ENCODE measurements around the gene BPHL. TPM values are rescaled to one million over a fixed set of nuclear protein-coding genes. Genes with fewer than 3 reads are reported as not detected.
"Not testable (repeated sequence)": the region's sequence is repeated elsewhere in the genome, so short reads cannot be mapped to it uniquely, and the experiment has no call there.

BPHL gene
- total RNA-seq, 1 experiment from 2014 or later = 29.5 TPM

DNA sequence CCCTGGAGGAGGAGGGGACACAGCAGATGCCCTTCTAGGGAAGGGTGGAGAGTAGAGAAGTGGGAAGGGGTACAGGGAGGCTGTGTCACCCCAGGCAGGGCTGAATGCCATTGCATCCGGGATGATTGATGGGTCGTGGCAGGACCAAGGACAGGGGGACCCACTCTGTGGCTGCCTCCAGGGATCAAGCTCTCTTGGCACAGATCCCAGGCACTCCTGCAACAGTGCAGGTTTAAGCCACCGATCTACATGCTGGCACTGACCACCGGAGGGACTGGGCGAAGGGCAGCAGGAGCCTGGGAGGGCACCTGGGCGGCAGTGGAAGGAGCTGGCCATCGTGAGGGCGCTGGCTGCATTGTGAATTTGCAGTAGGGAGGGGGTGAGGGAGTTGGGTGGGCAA lies 61.4 kb downstream of the BPHL start:
- DNase-seq; H3K9me3 Mint-ChIP-seq (ENCODE audit: unreplicated experiment); POLR2A ChIA-PET; H3K4me3 ChIP-seq (ENCODE audit: low read depth, low read length); H3K36me3 ChIP-seq (ENCODE audit: control insufficient read depth, insufficient read depth, low read length); H3K27me3 Mint-ChIP-seq (ENCODE audit: insufficient read depth, unreplicated experiment); H3K27ac Mint-ChIP-seq (ENCODE audit: unreplicated experiment); H3K4me1 Mint-ChIP-seq (ENCODE audit: low read depth, unreplicated experiment); CTCF ChIA-PET; H3K27me3 ChIP-seq (replicated peaks; ENCODE audit: control insufficient read depth, insufficient read depth, low read length); H3K36me3 Mint-ChIP-seq (ENCODE audit: insufficient read depth, unreplicated experiment); BruUV-seq (replicated peaks); H3K4me3 Mint-ChIP-seq (ENCODE audit: unreplicated experiment); H3K9me3 ChIP-seq; intact Hi-C loops (cut with micrococcal nuclease; ENCODE audit: unreplicated experiment): not testable (repeated sequence)
- H3K4me1 ChIP-seq = peaks cover 14% of the 10 kb centered on the region

DNA sequence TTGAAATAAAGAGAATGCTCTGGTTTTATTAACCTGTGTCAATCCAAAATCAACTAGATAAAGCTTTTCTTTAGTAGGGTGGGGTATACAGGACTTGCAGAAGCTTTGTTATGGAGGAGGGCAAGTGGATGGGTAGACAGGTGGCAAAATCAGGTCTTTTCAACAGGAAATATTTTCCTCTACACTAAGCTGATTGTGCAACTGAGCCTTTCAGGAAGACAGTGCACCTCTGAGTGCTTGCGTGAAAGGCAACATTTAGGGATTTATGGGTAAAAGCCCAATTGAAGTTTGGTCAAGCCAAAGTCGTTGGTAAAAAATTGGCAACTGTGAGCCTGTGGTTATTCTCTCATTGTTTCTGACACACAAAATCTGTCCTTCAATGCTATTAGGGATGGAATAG lies 62.6 kb downstream of the BPHL start:
- Histone ChIP-seq H3K36me3 (ENCODE audit: control insufficient read depth, insufficient read depth, low read length) (no peaks in the 10 kb centered on the region), H3K9me3 (no peaks in the 10 kb centered on the region), H3K4me3 (ENCODE audit: low read depth, low read length) (no peak overlapping the region), H3K4me1 (peaks cover 8% of the 10 kb centered on the region), H3K27me3 (replicated peaks; ENCODE audit: control insufficient read depth, insufficient read depth, low read length) (no peaks in the 10 kb centered on the region)
- POLR2A ChIA-PET = no interaction called here
- Mint-ChIP-seq H3K9me3 (ENCODE audit: unreplicated experiment) (no peaks in the 10 kb centered on the region), H3K27ac (ENCODE audit: unreplicated experiment) (no peak overlapping the region), H3K36me3 (ENCODE audit: insufficient read depth, unreplicated experiment) (no peaks in the 10 kb centered on the region), H3K27me3 (ENCODE audit: insufficient read depth, unreplicated experiment) (no peaks in the 10 kb centered on the region), H3K4me3 (ENCODE audit: unreplicated experiment) (no peak overlapping the region), H3K4me1 (ENCODE audit: low read depth, unreplicated experiment) (peaks cover 3% of the 10 kb centered on the region)
- CTCF ChIA-PET = no interaction called here
- intact Hi-C loops (cut with micrococcal nuclease; ENCODE audit: unreplicated experiment) = no loop called here
- BruUV-seq (replicated peaks) = no TSS peak
- TF ChIP-seq, protein P1, sequence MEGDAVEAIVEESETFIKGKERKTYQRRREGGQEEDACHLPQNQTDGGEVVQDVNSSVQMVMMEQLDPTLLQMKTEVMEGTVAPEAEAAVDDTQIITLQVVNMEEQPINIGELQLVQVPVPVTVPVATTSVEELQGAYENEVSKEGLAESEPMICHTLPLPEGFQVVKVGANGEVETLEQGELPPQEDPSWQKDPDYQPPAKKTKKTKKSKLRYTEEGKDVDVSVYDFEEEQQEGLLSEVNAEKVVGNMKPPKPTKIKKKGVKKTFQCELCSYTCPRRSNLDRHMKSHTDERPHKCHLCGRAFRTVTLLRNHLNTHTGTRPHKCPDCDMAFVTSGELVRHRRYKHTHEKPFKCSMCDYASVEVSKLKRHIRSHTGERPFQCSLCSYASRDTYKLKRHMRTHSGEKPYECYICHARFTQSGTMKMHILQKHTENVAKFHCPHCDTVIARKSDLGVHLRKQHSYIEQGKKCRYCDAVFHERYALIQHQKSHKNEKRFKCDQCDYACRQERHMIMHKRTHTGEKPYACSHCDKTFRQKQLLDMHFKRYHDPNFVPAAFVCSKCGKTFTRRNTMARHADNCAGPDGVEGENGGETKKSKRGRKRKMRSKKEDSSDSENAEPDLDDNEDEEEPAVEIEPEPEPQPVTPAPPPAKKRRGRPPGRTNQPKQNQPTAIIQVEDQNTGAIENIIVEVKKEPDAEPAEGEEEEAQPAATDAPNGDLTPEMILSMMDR (IDR thresholded peaks at IDR 0.05; ENCODE audit: insufficient read depth in 1 of 2, low read depth in 1 of 2, low read length in 1 of 2, severe bottlenecking in 1 of 2, unreplicated experiment in 1 of 2) = no peak
- no peak for DNase-seq

DNA sequence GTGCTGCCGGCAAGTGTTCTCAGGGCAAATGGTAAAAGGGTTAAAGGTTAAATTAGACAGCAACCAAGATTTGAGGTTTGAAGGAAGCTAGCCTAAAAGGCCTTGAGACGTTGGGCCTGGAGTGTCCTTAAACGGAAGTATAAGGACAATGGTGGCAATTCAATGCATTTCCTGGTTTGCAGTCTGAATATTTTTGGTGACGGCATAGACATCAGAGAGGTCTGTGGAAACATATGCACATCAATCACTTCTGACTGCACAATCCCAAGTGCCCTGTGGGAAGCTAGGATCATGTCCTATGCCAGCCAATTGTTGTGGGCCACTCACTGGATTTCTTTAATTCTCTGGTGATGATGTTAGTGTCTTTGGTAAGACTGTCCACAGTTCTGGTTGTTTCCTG lies 64.6 kb downstream of the BPHL start:
- CTCF ChIA-PET = interaction anchor here (0.9 kb wide), 1 partner anchor 379 kb away, joined by 7 read pairs; no protein-coding TSS in a partner anchor
- no TSS peak for BruUV-seq (replicated peaks)
- H3K27ac Mint-ChIP-seq (ENCODE audit: unreplicated experiment) = no peak overlapping the region
- Histone ChIP-seq H3K4me3 (ENCODE audit: low read depth, low read length) (no peak overlapping the region), H3K9me3 (no peaks in the 10 kb centered on the region), H3K36me3 (ENCODE audit: control insufficient read depth, insufficient read depth, low read length) (no peaks in the 10 kb centered on the region), H3K4me1 (no peaks in the 10 kb centered on the region), H3K27me3 (replicated peaks; ENCODE audit: control insufficient read depth, insufficient read depth, low read length) (no peaks in the 10 kb centered on the region)
- H3K9me3 Mint-ChIP-seq (ENCODE audit: unreplicated experiment) = no peaks in the 10 kb centered on the region
- no peak for DNase-seq
- intact Hi-C loops (cut with micrococcal nuclease; ENCODE audit: unreplicated experiment) = no loop called here
- POLR2A ChIA-PET = no interaction called here
- TF ChIP-seq, protein P1 (IDR thresholded peaks at IDR 0.05; ENCODE audit: insufficient read depth in 1 of 2, low read depth in 1 of 2, low read length in 1 of 2, severe bottlenecking in 1 of 2, unreplicated experiment in 1 of 2) = no peak
- no peaks in the 10 kb centered on the region for H3K4me1 Mint-ChIP-seq (ENCODE audit: low read depth, unreplicated experiment)
- no peaks in the 10 kb centered on the region for H3K27me3 Mint-ChIP-seq (ENCODE audit: insufficient read depth, unreplicated experiment)
- no peaks in the 10 kb centered on the region for H3K36me3 Mint-ChIP-seq (ENCODE audit: insufficient read depth, unreplicated experiment)
- H3K4me3 Mint-ChIP-seq (ENCODE audit: unreplicated experiment) = no peak overlapping the region

DNA sequence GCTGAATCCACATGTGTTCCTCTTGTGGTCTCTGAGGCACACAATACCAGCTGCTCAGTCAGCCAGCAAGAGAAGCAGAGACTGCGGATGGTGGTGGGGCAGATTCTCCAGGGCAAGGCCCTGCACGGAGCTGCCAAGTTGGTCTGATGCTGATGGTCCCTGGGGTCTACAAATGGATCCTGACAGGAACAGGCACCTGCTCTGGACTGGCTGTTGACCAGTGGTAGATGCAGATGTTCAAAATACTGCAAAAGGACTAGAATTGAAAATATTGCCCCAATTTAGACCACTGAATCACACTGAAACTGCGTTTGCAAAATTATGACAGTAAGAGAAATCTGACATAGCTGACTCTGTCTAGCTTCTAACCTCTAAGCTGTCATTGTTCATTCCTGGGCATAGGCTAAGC lies 68.5 kb downstream of the BPHL start:
- Mint-ChIP-seq H3K4me3 (ENCODE audit: unreplicated experiment) (no peak overlapping the region), H3K27ac (ENCODE audit: unreplicated experiment) (no peak overlapping the region), H3K27me3 (ENCODE audit: insufficient read depth, unreplicated experiment) (no peaks in the 10 kb centered on the region), H3K36me3 (ENCODE audit: insufficient read depth, unreplicated experiment) (no peaks in the 10 kb centered on the region), H3K9me3 (ENCODE audit: unreplicated experiment) (no peaks in the 10 kb centered on the region), H3K4me1 (ENCODE audit: low read depth, unreplicated experiment) (no peaks in the 10 kb centered on the region)
- no TSS peak for BruUV-seq (replicated peaks)
- Histone ChIP-seq H3K4me3 (ENCODE audit: low read depth, low read length) (no peak overlapping the region), H3K4me1 (no peaks in the 10 kb centered on the region), H3K9me3 (no peaks in the 10 kb centered on the region), H3K36me3 (ENCODE audit: control insufficient read depth, insufficient read depth, low read length) (no peaks in the 10 kb centered on the region), H3K27me3 (replicated peaks; ENCODE audit: control insufficient read depth, insufficient read depth, low read length) (no peaks in the 10 kb centered on the region)
- ChIA-PET POLR2A (no interaction called here), CTCF (no interaction called here)
- DNase-seq = no peak
- intact Hi-C loops (cut with micrococcal nuclease; ENCODE audit: unreplicated experiment) = no loop called here
- TF ChIP-seq, protein P1 (IDR thresholded peaks at IDR 0.05; ENCODE audit: insufficient read depth in 1 of 2, low read depth in 1 of 2, low read length in 1 of 2, severe bottlenecking in 1 of 2, unreplicated experiment in 1 of 2) = no peak
